Caco-2 (cell line): ENCODE measurements around the gene FAM53A. TPM values are rescaled to one million over a fixed set of nuclear protein-coding genes. Genes with fewer than 3 reads are reported as not detected.

Source experiments
- BruUV-seq: library from RNA; stranded (reverse); fragments of 400-500 nt; replicated peaks from 2 replicates; lab custom pipeline; 2021; lab: Mats Ljungman, UMichigan
- CTCF ChIA-PET: fragments of 300-600 bp; sonication (Branson Sonifier 250); formaldehyde crosslinking; loops from one replicate; lab custom pipeline; 2022; ENCODE audit warnings: antibody characterized with exemption; lab: Charles Lee
- POLR2A ChIA-PET: fragments of 300-600 bp; sonication (Branson Sonifier 250); formaldehyde crosslinking; loops from one replicate; lab custom pipeline; 2022; ENCODE audit warnings: antibody characterized with exemption; lab: Charles Lee
- DNase-seq, 2 experiments: peaks; one replicate each; pipeline versions ENCODE4 v3.0.0 to v3.0.0-alpha.2; 2020 to 2022
- H3K27me3 ChIP-seq: replicated peaks from 2 replicates; pipeline ENCODE4 v1.6.0; 2011; ENCODE audit warnings: low read length; ENCODE audit not compliant: control insufficient read depth, insufficient read depth
- H3K36me3 ChIP-seq: 2 replicates; pipeline ENCODE4 v1.5.1; 2011; ENCODE audit warnings: low read length; ENCODE audit not compliant: control insufficient read depth, insufficient read depth
- H3K4me1 ChIP-seq: fragments of 250-450 bp; sonication (Bioruptor Pico); 2 replicates; pipeline ENCODE4 v1.5.1; 2020; ENCODE audit warnings: mild to moderate bottlenecking
- H3K4me3 ChIP-seq: 2 replicates; pipeline ENCODE4 v1.5.1; 2011; ENCODE audit warnings: low read depth, mild to moderate bottlenecking, control low read depth, low read length
- H3K9me3 ChIP-seq: fragments of 250-450 bp; sonication (Bioruptor Pico); 2 replicates; pipeline ENCODE4 v1.5.1; 2020; ENCODE audit warnings: mild to moderate bottlenecking, moderate library complexity
- H3K27ac Mint-ChIP-seq: one replicate; pipeline ENCODE4 v1.8.0; 2022; ENCODE audit warnings: mixed read lengths; ENCODE audit not compliant: unreplicated experiment
- H3K27me3 Mint-ChIP-seq: one replicate; pipeline ENCODE4 v1.8.0; 2022; ENCODE audit warnings: mixed read lengths; ENCODE audit not compliant: insufficient read depth, unreplicated experiment
- H3K36me3 Mint-ChIP-seq: one replicate; pipeline ENCODE4 v1.8.0; 2022; ENCODE audit warnings: mild to moderate bottlenecking, mixed read lengths; ENCODE audit not compliant: insufficient read depth, unreplicated experiment
- H3K4me1 Mint-ChIP-seq: one replicate; pipeline ENCODE4 v1.8.0; 2022; ENCODE audit warnings: low read depth, mixed read lengths; ENCODE audit not compliant: unreplicated experiment
- H3K4me3 Mint-ChIP-seq: one replicate; pipeline ENCODE4 v1.8.0; 2022; ENCODE audit warnings: mild to moderate bottlenecking, moderate library complexity, mixed read lengths; ENCODE audit not compliant: unreplicated experiment
- H3K9me3 Mint-ChIP-seq: one replicate; pipeline ENCODE4 v1.8.0; 2022; ENCODE audit warnings: mixed read lengths; ENCODE audit not compliant: unreplicated experiment
- CTCF ChIP-seq, 2 experiments: fragments of 200-600 bp in 1 of 2; IDR thresholded peaks; 1 replicate in 1 of 2; 2 replicates in 1 of 2; pipeline versions ENCODE4 v1.5.1 to v1.8.0; 2011 to 2022; ENCODE audit warnings: antibody characterized with exemption in 1 of 2, control low read depth in 1 of 2, inconsistent platforms in 1 of 2, low read depth in 1 of 2, low read length in 1 of 2, mild to moderate bottlenecking in 1 of 2, moderate library complexity in 1 of 2; ENCODE audit not compliant: insufficient read depth in 1 of 2, severe bottlenecking in 1 of 2, unreplicated experiment in 1 of 2
- intact Hi-C: fragments of 100-400 bp; cut with micrococcal nuclease; formaldehyde crosslinking; loops from one replicate; pipeline ENCODE4 v1.10.0; 2022; ENCODE audit not compliant: unreplicated experiment
- total RNA-seq: library from RNA; stranded (reverse); gene quantifications from 2 replicates; pipeline ENCODE4 v1.2.3, GENCODE V29; 2022

Gene FAM53A
- total RNA-seq, 1 experiment from 2014 or later = 4.1 TPM

DNA sequence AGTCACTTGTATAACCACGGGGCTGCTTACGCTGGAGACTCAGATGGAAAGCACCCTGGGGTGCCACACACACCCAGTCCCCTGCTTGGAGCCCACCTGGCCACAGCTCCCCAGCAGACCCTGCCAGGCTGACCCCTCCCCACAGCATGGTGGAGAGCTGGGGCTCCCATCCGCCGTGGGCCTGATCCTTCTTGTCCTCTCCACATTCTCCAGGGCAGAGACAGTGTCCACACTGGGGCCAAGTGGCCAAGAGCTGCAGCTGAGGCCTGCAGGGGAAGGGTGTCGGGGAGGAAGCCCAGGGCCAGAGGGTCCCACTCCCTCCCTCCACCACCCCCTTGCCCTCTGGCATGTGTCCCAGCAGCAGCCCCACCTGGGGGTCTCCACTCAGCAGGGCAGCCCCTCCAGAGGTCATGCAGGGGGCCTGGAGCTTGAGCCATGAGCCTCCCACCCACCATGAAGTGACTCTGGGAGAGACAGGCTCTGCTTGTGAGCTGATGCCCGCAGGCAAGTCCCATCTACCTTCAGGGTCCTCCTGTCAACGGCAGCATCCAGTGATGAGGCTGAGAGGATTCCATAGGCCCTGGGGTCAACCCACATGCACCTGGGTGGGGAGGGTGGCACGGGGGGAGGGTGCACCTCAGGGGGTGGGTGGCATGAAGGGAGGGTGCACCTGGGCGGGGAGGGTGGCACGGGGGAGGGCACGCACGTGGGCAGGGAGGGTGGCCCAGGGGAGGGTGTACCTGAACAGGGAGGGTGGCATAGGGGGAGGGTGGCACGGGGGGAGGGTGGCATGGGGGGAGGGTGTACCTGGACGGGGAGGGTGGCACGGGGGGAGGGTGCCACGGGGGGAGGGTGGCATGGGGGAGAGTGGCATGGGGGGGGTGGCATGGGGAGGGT is 56.4 kb downstream of the FAM53A start:
- Histone ChIP-seq H3K9me3 (peaks cover 4% of the 10 kb centered on the region; the same call in 1 of the 2 replicates), H3K4me1 (no peaks in the 10 kb centered on the region), H3K27me3 (no peaks in the 10 kb centered on the region), H3K4me3 (no peak overlapping the region), H3K36me3 (no peaks in the 10 kb centered on the region)
- BruUV-seq = no TSS peak
- CTCF ChIA-PET = interaction anchor here (0.6 kb wide), 1 partner anchor 158 kb away, joined by 3 read pairs; no protein-coding TSS in a partner anchor
- intact Hi-C loops = no loop called here
- H3K9me3 Mint-ChIP-seq = no peaks in the 10 kb centered on the region
- no peaks in the 10 kb centered on the region for H3K36me3 Mint-ChIP-seq
- POLR2A ChIA-PET = no interaction called here
- no peak for DNase-seq
- H3K4me1 Mint-ChIP-seq = no peaks in the 10 kb centered on the region
- H3K27me3 Mint-ChIP-seq = no peaks in the 10 kb centered on the region
- no peak for TF ChIP-seq CTCF (IDR thresholded peaks at IDR 0.05; ENCODE audit: insufficient read depth in 1 of 2, low read depth in 1 of 2, low read length in 1 of 2, severe bottlenecking in 1 of 2, unreplicated experiment in 1 of 2)
- no peak overlapping the region for H3K27ac Mint-ChIP-seq
- no peak overlapping the region for H3K4me3 Mint-ChIP-seq

GRCh38 chr4:1626941-1627340 is 57.2 kb downstream of the FAM53A start:
- no peaks in the 10 kb centered on the region for H3K4me1 ChIP-seq
- no peaks in the 10 kb centered on the region for H3K36me3 ChIP-seq
- no peak overlapping the region for H3K4me3 ChIP-seq
- BruUV-seq = no TSS peak
- TF ChIP-seq CTCF (IDR thresholded peaks at IDR 0.05; ENCODE audit: insufficient read depth in 1 of 2, low read depth in 1 of 2, low read length in 1 of 2, severe bottlenecking in 1 of 2, unreplicated experiment in 1 of 2) = no peak
- no peak overlapping the region for H3K4me3 Mint-ChIP-seq
- no peak for DNase-seq
- ChIA-PET CTCF (no interaction called here), POLR2A (no interaction called here)
- no peaks in the 10 kb centered on the region for H3K4me1 Mint-ChIP-seq
- H3K9me3 Mint-ChIP-seq = no peaks in the 10 kb centered on the region
- H3K27me3 ChIP-seq = no peaks in the 10 kb centered on the region
- peaks cover 4% of the 10 kb centered on the region; the same call in 1 of the 2 replicates for H3K9me3 ChIP-seq
- H3K36me3 Mint-ChIP-seq = no peaks in the 10 kb centered on the region
- intact Hi-C loops = no loop called here
- H3K27ac Mint-ChIP-seq = no peak overlapping the region
- no peaks in the 10 kb centered on the region for H3K27me3 Mint-ChIP-seq

DNA sequence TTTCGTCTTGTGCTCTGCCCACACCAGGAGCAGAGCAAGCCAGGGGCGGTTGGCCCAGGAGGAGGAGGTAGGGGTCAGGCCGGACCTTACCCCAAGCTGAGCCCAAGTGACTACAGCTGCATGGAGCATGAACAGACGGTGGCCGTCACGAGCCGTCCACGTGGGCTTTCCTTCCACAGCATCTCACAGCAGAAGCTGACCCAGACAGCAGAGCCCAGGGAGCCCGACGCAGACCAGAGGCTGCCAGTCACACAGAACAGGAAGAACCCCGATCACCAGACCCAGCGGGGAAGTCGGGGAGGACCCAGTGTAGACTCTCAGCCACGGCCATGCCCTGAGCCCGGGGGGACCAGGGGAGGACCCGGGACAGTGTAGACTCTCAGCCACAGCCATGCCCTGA is 58.0 kb downstream of the FAM53A start:
- intact Hi-C loops = no loop called here
- POLR2A ChIA-PET = no interaction called here
- no peaks in the 10 kb centered on the region for H3K4me1 Mint-ChIP-seq

More for the DNA sequence above, 58.0 kb downstream of the FAM53A start:
- no peaks in the 10 kb centered on the region for H3K4me1 ChIP-seq
- no peaks in the 10 kb centered on the region for H3K27me3 ChIP-seq
- H3K27ac Mint-ChIP-seq = no peak overlapping the region
- CTCF ChIA-PET = no interaction called here
- BruUV-seq = no TSS peak
- no peak for TF ChIP-seq CTCF (IDR thresholded peaks at IDR 0.05; ENCODE audit: insufficient read depth in 1 of 2, low read depth in 1 of 2, low read length in 1 of 2, severe bottlenecking in 1 of 2, unreplicated experiment in 1 of 2)
- H3K9me3 ChIP-seq = peaks cover 4% of the 10 kb centered on the region; the same call in 1 of the 2 replicates
- no peaks in the 10 kb centered on the region for H3K9me3 Mint-ChIP-seq
- no peaks in the 10 kb centered on the region for H3K27me3 Mint-ChIP-seq
- H3K36me3 ChIP-seq = no peaks in the 10 kb centered on the region
- H3K36me3 Mint-ChIP-seq = no peaks in the 10 kb centered on the region
- no peak for DNase-seq
- no peak overlapping the region for H3K4me3 ChIP-seq
- no peak overlapping the region for H3K4me3 Mint-ChIP-seq
